ENCODE data around the gene SYNPR. TPM values are rescaled to one million over a fixed set of nuclear protein-coding genes. Genes with fewer than 3 reads are reported as not detected.

The SYNPR gene
- total RNA-seq, 6 experiments from 2014 or later = not detected

DNA sequence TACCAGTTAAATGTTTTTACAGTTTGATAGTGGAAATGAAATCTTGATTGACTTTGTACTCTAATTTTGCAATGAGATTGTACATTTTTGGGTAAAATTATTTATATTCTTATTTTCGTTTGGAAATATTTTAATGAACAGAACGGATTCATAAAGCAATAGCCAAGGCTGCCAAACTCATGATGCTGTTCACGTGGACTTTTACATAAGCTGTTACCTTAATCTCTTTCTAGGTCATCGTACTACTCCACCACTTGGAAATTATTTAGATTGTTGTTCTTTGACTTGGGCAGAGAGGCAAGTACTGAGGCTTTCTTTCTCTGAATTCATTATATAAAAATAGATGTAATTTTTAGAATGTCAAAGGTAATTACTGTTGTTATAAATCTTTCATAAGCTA is 16.2 kb downstream of the SYNPR start:
- H3K36me3 ChIP-seq = no peaks in the 10 kb centered on the region
- no peaks in the 10 kb centered on the region for H3K27me3 ChIP-seq
- H3K27ac ChIP-seq = no peak overlapping the region
- ATAC-seq (no peak), DNase-seq (no peak)
- no peaks in the 10 kb centered on the region for H3K4me1 ChIP-seq
- no peak overlapping the region for H3K4me3 ChIP-seq
- TF ChIP-seq, protein P1, sequence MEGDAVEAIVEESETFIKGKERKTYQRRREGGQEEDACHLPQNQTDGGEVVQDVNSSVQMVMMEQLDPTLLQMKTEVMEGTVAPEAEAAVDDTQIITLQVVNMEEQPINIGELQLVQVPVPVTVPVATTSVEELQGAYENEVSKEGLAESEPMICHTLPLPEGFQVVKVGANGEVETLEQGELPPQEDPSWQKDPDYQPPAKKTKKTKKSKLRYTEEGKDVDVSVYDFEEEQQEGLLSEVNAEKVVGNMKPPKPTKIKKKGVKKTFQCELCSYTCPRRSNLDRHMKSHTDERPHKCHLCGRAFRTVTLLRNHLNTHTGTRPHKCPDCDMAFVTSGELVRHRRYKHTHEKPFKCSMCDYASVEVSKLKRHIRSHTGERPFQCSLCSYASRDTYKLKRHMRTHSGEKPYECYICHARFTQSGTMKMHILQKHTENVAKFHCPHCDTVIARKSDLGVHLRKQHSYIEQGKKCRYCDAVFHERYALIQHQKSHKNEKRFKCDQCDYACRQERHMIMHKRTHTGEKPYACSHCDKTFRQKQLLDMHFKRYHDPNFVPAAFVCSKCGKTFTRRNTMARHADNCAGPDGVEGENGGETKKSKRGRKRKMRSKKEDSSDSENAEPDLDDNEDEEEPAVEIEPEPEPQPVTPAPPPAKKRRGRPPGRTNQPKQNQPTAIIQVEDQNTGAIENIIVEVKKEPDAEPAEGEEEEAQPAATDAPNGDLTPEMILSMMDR (IDR thresholded peaks at IDR 0.05) = no peak
- TF ChIP-seq POLR2A (IDR thresholded peaks at IDR 0.05) = no peak
- WGBS (ENCODE audit: insufficient coverage, low coverage, low lambda C conversion rate, missing lambda C conversion rate) = 49% methylated on average over 4 of the region's 4 CpGs
- intact Hi-C loops (cut with DNase I) = no loop called here
- H3K9me3 ChIP-seq = no peaks in the 10 kb centered on the region

DNA sequence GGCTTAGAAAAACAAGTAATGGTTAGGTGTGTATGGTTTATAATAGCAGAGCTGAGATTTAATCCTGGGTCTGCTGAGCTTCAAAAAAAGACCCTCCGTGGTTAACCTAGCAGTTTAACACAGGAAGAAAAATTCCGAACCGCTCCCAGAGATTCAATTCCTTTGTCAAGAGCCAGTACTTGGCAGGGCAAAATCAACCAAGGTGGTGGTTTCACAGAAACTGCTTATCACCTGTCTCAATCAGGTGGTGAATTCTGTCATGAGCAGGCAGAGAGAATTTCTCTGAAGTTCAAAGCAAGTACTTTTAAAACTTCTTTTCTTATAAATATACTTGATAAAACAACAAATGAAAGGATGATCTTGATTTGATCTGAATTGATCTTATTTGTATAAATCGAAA is 17.2 kb downstream of the SYNPR start:
- TF ChIP-seq, protein P1 (IDR thresholded peaks at IDR 0.05) = no peak
- TF ChIP-seq POLR2A (IDR thresholded peaks at IDR 0.05) = no peak
- 36% methylated on average over 4 of the region's 4 CpGs for WGBS (ENCODE audit: insufficient coverage, low coverage, low lambda C conversion rate, missing lambda C conversion rate)

DNA sequence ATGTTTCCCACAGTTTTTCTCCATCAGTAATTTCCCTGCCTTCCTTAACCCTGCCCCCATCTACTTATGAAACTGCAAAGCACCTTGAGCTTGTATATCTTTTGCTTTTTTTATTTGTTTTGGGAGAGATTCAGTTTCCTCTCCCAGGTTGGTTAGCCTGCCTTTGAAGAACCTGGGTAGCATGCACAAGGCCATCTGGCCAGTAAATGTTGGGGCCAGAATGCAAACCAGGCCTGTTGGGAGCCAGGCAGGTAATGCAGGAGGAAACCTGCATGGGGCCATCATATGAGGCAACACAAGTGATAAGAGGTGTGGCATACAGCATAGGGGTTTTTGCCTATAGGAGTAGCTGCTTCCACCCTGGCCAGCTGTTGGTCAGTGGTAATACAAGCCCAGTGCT is 17.7 kb downstream of the SYNPR start:
- no peak for TF ChIP-seq POLR2A (IDR thresholded peaks at IDR 0.05)
- TF ChIP-seq, protein P1 (IDR thresholded peaks at IDR 0.05) = no peak
- intact Hi-C loops (cut with DNase I) = no loop called here
- Histone ChIP-seq H3K27ac (no peak overlapping the region), H3K27me3 (no peaks in the 10 kb centered on the region), H3K4me3 (no peak overlapping the region), H3K36me3 (no peaks in the 10 kb centered on the region), H3K9me3 (no peaks in the 10 kb centered on the region), H3K4me1 (no peaks in the 10 kb centered on the region)
- ATAC-seq = no peak
- DNase-seq = no peak

More for the DNA sequence above, 17.2 kb downstream of the SYNPR start:
- no peaks in the 10 kb centered on the region for H3K4me1 ChIP-seq
- no peak overlapping the region for H3K4me3 ChIP-seq
- no peak overlapping the region for H3K27ac ChIP-seq
- H3K27me3 ChIP-seq = no peaks in the 10 kb centered on the region
- no peaks in the 10 kb centered on the region for H3K36me3 ChIP-seq
- DNase-seq (no peak), ATAC-seq (no peak)
- intact Hi-C loops (cut with DNase I) = no loop called here
- no peaks in the 10 kb centered on the region for H3K9me3 ChIP-seq

DNA sequence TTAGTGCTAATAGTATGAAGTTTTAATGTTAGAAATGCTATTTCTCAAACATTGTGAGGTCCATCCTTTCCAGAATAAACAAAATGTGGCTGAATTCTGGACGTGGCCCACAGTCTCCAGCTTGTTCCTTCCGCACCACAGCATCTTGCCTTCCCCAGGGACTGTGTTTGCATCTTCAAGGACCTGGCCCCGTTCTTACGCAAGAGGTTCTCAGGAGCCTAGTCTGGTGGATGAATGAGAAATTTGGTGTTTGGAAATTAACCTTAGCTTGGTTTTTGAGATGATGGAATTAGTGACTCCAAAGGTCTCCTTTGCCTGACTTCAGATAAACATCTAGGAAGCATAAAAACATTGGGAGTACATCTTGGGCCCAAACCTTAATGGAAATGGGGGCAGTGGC is 18.1 kb downstream of the SYNPR start:
- intact Hi-C loops (cut with DNase I) = no loop called here
- no peak overlapping the region for H3K27ac ChIP-seq
- ATAC-seq = no peak
- DNase-seq = no peak
- TF ChIP-seq, protein P1 (IDR thresholded peaks at IDR 0.05) = no peak
- TF ChIP-seq POLR2A (IDR thresholded peaks at IDR 0.05) = no peak
- no peak overlapping the region for H3K4me3 ChIP-seq
- 63% methylated on average over 4 of the region's 4 CpGs for WGBS (ENCODE audit: insufficient coverage, low coverage, low lambda C conversion rate, missing lambda C conversion rate)
- H3K27me3 ChIP-seq = no peaks in the 10 kb centered on the region
- H3K4me1 ChIP-seq = no peaks in the 10 kb centered on the region
- no peaks in the 10 kb centered on the region for H3K9me3 ChIP-seq
- no peaks in the 10 kb centered on the region for H3K36me3 ChIP-seq

DNA sequence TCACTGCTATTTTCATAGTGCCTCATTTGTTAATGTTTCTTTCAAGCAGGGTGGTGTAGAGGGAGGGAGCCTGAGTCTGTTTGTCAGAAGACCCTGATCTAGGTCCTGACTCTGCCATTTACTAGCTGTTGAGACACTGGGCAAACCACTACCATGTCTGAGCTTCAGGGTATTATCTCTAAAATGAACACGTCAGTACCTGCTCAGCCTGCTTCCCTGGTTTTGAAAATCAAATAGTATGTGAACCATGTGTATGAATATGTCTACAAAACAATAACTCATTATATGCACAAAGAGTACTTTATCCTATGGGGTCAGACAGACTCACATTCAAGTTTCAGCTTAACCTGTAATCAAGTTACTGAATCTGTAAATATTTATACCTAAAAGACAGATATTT is 25.1 kb downstream of the SYNPR start:
- Histone ChIP-seq H3K4me3 (no peak overlapping the region), H3K4me1 (no peaks in the 10 kb centered on the region), H3K9me3 (no peaks in the 10 kb centered on the region), H3K27me3 (no peaks in the 10 kb centered on the region), H3K27ac (no peak overlapping the region), H3K36me3 (no peaks in the 10 kb centered on the region)
- DNase-seq (no peak), ATAC-seq (no peak)
- TF ChIP-seq POLR2A (IDR thresholded peaks at IDR 0.05) = no peak
- TF ChIP-seq, protein P1 (IDR thresholded peaks at IDR 0.05) = no peak
- intact Hi-C loops (cut with DNase I) = no loop called here
- 25% methylated on average over 1 of the region's 1 CpG for WGBS (ENCODE audit: insufficient coverage, low coverage, low lambda C conversion rate, missing lambda C conversion rate)

Measured in right lobe of liver (tissue), 6 donors.